Cerebellar nuclear complex (tissue), 1 donor: ENCODE results near the gene HSPA1B.
"Not testable (repeated sequence)": the region's sequence is repeated elsewhere in the genome, so short reads cannot be mapped to it uniquely, and the experiment has no call there.

Experiments used
- DNase-seq, 2 experiments: peaks; one replicate each; lab custom pipeline; 2025; lab: John Stamatoyannopoulos, UW

HSPA1B gene

DNA sequence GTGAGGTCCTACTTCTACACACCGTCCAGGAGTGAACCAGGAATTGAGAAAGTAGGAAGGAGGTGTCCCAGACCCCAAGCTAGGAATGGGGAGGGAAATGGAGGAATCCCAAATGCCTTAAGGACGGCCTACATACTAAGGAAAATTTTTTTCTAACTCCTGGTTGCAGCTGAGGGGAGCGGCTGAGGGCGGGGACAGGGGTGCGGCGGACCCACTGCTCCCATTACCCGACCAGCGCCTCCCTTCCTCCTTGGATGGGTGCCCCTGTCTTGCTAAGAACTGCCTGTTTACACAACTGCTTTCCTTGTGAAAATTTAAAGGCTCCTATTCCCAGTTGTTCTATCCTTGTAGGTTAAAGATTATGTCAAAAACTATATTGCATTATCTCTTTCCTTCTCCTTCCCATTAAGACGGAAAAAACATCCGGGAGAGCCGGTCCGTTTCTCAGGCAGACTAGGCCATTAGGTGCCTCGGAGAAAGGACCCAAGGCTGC lies 699 bp upstream of the HSPA1B start:
- no peak for DNase-seq

DNA sequence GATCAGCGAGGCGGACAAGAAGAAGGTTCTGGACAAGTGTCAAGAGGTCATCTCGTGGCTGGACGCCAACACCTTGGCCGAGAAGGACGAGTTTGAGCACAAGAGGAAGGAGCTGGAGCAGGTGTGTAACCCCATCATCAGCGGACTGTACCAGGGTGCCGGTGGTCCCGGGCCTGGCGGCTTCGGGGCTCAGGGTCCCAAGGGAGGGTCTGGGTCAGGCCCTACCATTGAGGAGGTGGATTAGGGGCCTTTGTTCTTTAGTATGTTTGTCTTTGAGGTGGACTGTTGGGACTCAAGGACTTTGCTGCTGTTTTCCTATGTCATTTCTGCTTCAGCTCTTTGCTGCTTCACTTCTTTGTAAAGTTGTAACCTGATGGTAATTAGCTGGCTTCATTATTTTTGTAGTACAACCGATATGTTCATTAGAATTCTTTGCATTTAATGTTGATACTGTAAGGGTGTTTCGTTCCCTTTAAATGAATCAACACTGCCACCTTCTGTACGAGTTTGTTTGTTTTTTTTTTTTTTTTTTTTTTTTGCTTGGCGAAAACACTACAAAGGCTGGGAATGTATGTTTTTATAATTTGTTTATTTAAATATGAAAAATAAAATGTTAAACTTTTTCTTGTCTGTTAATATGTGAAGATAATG lies 2.2 kb downstream of the HSPA1B start:
- peak in 1 of 2 experiments; percentile 25 for DNase-seq

DNA sequence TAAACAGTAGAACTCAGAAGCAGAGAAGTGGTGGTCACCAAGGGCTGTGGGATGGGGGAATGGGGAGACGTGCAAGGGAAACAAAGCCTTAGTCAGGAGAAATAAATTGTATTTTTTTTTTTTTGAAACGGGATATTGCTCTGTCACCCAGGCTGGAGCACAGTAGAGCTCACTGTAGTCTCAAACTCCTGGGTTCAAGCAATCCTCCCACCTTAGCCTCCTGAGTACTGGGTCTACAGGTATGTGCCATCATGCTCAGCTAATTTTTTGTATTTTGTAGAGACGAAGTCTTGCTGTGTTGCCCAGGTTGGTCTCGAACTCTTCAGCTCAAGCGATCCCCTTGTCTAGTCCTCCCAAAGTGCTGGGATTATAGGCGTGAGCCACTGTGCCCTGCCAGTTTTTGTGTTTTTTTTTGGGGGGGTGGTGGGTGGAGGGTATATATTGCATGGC lies 3.4 kb downstream of the HSPA1B start:
- no peak for DNase-seq

DNA sequence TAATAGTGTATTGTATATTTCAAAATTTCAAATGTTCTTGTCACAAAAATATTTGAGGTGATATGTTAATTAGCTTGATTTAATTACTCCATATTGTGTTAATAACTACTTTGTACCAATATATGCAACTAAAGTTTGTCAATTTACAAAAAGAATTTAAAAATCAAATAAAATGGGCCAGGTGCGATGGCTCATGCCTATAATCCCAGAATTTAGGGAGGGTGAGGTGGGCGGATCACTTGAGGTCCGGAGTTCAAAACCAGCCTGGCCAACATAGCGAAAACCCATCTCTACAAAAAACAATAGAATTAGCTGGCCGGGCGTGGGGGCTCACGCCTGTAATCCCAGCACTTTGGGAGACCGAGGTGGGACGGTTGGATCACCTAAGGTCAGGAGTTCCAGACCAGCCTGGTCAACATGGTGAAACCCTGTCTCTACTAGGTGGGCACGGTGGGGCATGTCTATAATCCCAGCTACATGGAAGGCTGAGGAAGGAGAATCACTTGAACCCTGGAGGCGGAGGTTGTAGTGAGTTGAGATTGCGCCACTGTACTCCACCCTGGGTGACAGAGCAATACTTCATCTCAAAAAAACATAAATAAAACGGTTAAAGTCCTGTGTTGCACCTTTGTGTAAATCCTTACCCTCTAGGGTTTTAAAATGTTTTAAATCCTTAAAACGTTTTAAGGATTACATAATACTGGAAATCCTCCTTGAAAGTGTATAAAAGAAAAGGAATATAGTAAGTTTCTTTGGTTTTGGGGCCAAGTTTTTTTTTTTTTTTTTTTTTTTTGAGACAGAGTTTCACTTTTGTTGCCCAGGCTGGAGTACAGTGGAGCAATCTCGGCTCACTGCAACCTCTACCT lies 4.0 kb downstream of the HSPA1B start:
- no peak for DNase-seq

DNA sequence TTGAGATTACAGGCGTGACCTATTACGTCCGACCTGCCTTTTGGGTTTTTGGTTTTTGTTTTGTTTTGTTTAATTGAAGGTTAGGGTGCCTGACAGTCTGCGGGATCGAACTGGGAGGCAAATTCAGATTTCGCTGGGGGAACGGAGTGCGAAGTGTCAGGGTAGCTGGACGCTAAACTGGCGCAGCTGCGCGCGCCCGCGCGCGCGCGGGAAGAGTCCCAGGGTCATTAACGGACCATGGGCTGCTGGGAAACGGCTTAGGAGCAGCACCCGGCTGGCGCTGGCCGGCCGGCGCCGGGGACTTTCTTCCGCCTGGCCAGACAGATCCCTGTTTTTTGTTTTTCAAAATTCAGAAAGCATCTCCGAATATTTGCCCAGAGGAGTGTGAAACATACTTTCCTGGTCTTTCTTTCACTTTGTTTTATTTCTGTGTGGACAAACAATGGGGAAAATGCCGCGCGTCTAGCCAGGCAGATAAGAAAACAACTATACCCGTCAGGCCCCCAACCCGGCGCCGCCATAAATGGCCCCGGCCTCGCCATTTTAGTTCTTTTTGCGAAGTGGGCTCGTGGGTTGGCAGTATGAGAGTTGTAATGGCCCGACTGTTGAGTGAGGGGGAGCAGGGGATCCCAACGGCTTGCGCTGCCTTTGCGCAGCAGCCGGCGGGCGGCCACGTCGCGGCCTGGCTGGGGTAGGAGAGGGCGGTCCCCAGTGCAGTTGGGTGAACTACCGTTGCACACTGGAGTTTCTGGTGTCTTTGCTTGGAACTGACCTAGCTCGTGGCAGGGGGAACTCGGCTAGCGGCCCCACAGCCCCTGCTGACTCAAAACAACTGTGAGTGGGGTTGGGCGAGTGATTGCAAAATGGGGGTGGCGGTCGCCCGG lies 7.1 kb downstream of the HSPA1B start:
- peak in 1 of 2 experiments; percentile 48 for DNase-seq

DNA sequence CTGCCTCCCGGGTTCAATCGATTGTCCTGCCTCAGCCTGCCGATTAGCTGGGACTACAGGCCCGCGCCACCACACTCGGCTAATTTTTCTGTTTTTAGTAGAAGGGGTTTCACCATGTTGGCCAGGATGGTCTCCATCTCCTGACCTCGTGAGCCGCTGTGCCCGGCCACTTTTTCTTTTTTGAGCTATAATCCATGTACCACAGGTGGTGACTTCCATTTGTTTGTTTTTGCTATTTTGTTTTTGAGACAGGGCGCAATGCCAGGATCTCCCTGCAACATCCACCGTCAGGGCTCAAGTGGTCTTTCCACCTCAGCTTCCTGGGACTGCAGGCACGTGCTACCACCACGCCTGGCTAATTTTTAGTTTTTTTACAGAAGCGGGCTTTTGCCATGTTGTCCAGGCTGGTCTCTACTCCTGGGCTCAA lies 8.5 kb downstream of the HSPA1B start:
- no peak for DNase-seq

DNA sequence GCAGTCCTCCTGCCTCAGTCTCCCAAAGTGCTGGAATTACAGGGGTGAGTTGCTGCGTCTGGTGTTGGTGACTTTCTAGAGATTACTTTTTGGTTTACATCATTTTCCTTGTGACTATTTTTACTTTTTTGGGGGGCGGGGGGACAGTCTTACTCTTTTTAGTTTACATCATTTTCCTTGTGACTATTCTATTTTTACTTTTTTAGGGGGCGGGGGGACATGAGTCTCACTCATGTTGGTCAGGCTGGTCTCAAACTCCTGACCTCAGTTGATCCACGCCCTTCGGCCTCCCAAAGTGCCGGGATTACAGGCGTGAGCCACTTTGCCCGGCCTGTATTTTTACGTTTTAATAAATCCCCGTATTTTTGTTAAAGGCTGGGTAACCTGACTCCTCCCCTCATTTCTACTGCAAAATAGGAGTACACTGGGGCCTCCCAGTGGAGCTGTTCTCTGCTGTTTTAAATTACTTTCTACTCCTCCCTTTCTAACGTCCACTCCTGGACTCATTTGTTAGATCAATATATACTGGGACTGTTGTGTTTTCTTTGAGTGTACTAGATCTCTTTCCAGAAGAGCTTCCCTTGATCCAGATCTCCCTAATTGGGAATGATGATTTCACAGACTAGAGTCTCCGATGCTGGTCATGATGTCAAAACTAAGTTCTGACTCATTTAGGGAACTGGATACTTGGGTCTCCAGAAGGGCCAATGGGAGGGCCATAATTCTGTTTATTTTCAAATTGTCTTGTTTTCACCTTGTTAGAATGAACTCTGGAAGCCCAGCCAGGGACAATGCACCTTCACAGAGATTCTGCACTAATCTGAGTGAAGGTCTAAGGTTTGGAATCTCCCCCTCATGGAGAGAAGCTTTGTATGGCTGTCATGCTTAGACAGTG lies 9.2 kb downstream of the HSPA1B start:
- no peak for DNase-seq

DNA sequence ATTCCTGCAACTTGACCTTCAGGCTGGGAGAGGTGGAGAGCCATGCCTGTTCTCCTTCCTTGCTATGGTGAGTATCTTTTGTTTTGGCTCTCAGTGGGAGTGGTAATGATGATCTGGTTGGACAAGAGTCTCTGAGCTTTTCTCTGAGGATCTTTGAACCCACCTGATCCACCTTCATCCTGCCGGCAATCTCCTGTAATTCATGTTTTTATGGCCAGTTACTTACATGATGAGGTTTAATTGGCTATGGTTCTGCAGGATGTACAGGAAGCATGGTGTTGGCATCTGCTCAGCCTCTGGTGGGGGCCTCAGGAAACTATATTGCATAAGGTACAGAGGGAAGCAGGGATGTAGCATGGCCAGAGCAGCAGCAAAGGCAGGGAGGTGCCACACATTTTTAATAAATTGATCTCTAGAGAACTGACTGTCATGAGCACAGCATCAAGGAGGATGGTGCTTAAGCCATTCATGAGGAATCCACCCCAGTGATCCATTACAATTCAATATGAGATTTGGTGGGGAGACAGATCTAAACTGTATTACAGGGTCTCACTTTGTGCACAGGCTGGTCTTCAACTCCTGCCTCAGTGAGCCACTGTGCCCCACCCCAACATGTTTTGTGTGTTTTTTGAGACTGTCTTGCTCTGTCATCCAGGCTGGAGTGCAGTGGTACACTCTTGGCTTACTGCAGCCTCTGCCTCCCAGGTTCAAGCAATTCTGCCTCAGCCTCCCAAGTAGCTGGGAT lies 10.0 kb downstream of the HSPA1B start:
- DNase-seq, result no peak

DNA sequence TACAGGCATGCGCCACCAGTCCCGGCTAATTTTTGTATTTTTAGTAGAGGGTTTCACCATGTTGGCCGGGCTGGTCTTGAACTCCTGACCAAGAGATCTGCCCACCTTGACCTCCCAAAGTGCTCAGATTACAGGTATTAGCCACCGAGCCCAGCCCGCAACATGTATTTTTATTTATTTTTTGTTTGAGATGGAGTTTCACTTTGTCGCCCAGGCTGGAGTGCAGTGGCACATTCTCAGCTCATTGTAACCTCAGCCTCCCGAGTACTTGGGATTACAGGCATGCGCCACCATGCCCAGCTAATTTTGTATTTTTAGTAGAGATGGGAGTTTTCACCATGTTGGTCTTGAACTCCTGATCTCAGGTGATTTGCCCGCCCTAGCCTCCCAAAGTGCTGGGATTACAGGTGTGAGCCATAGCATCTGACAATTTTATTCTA lies 10.6 kb downstream of the HSPA1B start:
- DNase-seq, result not testable (repeated sequence)

DNA sequence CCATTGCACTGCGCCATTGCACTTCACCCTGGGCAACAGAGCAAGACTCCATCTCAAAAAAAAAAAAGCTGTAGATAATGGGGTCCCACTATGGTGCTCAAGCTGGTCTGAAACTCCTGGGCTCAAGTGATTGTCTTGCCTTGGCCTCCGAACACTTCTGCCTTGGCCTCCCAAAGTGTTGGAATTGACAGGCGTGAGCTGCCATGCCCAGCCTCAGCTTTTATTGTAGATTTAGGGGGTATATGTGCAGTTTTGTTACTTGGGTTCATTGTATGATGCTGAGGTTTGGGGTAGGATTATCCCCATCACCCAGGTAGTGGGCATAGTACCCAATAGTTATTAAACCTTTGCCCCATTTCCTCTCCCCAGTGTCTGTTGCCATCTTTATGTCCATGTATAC lies 11.4 kb downstream of the HSPA1B start:
- no peak for DNase-seq

DNA sequence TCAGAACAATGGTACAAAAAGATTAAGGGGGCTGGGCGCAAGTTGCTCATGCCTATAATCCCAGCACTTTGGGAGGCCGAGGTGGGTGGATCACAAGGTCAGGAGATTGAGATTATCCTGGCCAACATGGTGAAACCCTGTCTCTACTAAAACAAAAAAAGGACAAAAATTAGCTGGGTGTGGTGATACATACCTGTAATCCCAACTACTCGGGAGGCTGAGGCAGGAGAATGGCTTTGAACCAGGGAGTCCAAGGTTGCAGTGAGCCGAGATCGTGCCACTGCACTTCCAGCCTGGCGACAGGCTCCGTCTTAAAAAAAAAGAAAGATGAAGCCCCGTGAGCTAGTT lies 12.2 kb downstream of the HSPA1B start:
- not testable (repeated sequence) for DNase-seq

DNA sequence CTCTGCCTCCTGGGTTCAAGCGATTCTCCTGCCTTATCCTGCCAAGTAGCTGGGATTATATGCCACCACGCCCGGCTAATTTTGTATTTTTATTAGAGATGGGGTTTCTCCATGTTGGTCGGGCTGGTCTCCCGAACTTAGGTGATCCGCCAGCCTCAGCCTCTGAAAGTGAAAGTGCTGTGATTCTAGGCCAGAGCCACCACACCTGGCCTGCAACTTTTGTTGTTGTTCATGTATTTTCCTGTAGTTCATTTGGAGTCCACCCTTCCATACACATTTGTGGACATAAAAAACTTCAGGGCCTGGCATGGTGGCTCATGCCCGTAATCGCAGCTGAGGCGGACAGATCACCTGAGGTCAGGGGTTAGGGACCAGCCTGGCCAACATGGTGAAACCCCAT lies 14.5 kb downstream of the HSPA1B start:
- DNase-seq, result no peak

DNA sequence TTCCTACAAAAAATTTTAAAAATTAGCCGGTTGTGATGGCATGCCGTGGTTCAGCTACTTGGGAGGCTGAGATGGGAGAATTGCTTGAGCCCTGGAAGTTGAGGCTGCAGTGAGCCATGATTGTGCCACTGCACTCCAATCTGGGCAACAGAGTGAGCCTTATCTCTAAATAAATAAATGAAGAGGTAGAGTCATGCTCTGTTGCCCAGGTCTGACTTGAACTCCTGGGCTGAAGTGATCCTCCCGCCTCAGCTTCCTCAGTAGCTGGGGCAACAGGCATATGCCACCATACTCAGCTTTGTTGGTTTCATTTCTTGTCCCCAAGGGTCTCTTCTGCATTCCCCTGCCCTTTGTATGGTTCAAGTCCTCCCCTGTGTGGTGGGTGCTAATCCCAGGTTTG lies 17.0 kb downstream of the HSPA1B start:
- DNase-seq, result no peak

DNA sequence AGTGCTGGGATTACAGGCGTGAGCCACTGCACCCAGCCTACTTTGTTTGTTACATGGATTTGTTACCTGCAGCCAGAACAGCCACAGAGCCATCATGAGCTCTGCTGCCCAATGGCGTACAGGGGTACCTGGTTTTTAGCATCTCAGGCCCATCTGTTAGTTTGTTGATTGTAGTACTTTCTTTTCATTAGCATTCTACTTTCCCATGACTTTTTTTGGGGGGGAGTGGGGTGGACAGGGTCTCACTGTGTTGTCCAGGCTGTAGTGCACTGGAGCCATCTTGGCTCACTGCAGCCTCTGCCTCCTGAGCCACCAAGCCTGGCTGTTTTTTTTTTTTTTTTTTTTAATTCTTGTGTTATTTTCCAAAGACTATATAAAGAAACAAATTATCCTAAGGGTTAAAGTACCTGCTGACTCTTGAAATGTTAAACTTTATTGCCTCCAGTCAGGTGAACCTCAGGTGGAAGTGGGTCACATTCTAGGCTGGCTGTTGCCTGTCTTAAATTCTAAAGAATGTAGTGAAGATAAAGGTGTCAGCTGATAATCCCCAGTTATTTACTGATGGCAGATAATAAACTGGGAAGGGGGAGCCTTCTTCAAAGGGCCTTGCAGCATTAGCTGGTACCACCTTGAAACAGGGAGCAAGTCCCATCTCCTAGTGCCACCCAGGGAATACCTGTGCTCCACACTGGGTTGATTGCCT lies 19.9 kb downstream of the HSPA1B start:
- no peak for DNase-seq

DNA sequence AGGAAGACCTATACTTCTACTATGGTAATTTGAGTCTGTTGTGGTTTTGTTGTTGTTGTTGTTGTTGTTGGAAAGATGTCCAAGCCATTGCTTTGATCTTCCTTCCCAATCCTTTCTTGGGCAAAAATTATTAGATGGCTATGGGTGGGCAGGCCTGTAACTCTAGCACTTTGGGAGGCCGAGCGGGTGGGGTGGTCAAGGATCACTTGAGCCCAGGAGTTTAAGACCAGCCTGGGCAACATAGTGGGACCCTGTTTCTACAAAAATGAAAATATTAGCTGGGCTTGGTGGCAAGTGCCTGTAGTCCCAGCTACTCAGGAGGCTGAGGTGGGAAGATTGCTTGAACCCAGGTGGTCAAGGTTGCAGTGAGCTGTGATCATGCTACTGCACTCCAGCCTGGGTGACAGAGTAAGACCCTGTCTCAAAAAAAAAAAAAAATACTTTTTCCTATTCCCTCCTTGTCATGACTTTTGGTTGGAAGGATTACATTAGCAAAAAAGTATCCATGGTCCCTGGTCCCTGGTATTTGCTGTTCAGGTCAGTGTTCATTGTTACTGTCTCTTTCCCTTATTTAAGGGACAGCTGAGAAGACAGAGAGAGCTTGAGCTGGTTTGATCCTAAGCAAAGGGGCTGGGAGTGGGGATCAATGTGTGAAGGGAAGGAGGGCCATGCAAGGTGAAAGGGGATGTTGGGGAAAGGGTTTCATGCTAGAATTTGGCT lies 23.4 kb downstream of the HSPA1B start:
- DNase-seq, result no peak

DNA sequence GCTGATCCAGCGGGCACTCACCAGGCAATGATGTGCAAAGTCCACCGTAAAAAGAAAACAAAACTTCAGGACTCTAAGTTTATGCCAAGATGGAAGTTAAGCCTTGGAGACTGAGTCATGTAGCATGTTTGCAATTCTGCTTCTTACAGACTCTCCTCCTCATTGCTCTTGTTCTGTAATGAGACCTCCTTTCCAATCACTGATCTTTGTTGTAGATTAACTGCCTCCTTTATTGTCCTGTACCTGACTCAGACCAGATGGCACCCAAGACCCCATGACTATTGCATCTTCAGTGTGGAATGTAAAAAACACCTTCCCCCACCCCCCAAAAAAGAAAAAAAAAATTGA lies 23.9 kb downstream of the HSPA1B start:
- DNase-seq, result no peak

DNA sequence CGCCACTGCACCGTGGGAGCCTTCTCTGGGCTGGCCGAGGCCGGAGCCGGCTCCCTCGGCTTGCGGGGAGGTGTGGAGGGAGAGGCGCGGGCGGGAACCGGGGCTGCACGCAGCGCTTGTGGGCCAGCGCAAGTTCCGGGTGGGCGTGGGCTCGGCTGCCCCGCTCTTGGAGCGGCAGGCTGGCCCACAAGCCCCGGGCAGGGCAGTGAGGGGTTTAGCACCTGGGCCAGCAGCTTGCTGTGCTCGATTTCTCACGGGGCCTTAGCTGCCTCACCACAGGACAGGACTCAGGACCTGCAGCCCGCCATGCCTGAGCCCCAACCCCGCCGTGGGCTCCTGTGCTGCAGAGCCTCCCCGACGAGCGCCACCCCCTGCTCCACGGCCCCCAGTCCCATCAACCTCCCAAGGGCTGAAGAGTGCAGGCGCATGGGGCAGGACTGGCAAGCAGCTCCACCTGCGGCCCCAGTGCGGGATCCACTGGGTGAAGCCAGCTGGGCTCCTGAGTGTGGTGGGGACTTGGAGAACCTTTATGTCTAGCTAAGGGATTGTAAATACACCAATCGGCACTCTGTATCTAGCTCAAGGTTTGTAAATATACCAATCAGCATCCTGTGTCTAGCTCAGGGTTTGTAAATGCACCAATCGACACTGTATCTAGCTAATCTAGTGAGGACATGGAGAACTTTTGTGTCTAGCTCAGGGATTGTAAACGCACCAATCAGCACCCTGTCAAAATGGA lies 24.6 kb downstream of the HSPA1B start:
- not testable (repeated sequence) for DNase-seq

DNA sequence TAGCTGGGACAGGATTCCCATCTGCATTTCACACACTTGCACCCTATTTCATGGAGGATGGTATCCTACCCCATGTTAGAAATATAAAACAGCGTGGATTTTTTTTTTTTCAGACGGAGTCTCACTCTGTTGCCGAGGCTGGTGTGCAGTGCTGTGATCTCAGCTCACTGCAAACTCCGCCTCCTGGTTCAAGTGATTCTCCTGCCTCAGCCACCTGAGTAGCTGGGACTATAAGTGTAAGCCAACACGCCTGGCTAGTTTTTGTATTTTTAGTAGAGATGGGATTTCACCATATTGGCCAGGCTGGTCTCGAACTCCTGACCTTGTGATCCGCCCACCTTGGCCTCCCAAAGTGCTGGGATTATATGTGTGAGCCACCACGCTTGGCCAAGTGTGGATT lies 30.2 kb downstream of the HSPA1B start:
- not testable (repeated sequence) for DNase-seq

DNA sequence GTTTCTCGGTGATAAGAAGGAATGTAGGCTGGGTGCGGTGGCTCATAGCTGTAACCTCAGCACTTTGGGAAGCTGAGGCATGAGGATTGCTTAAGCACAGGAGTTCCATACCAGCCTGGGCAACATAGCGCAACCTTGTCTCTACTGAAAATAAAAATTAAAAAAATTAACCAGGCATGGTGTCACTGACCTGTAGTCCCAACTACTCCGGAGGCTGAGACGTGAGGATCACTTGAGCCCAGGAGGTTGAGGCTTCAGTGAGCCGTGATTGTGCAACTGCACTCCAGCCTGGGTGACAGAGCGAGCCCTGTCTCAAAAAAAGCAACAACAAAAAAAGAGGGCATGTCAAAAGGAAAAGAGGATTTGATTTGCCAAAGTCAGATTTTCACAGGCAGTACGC lies 31.2 kb downstream of the HSPA1B start:
- no peak for DNase-seq
